K562 (cell line): ENCODE data around the gene NYNRIN. TPM values are rescaled to one million over a fixed set of nuclear protein-coding genes. Genes with fewer than 3 reads are reported as not detected.
A peak's percentile ranks its signal among the peaks of the same experiment; 100 is the strongest.

ENCODE experiments used
- MXI1 ChIP-seq: IDR thresholded peaks from 2 replicates; pipeline ENCODE4 v1.6.1; 2011; ENCODE audit warnings: low read depth, mild to moderate bottlenecking, improper control_type of control experiment, low read length
- MYC ChIP-seq, 2 experiments: fragments of 250-450 bp in 1 of 2; sonication (Bioruptor Pico) in 1 of 2; IDR thresholded peaks; 2 replicates each; pipeline versions ENCODE4 v1.5.1 to v1.6.1; 2012 to 2021; ENCODE audit warnings: low read depth in 2 of 2, borderline replicate concordance in 1 of 2, improper control_type of control experiment in 1 of 2, low read length in 1 of 2, mild to moderate bottlenecking in 1 of 2, moderate library complexity in 1 of 2
- NCOR1 ChIP-seq: fragments of 450-650 bp; IDR thresholded peaks from 2 replicates; pipeline ENCODE4 v1.6.1; 2016; ENCODE audit warnings: mild to moderate bottlenecking, moderate library complexity
- NONO ChIP-seq, 2 experiments: fragments of 200-400 bp in 1 of 2; fragments of 450-650 bp in 1 of 2; formaldehyde crosslinking in 1 of 2; IDR thresholded peaks; 2 replicates each; pipeline ENCODE4 v1.6.1; 2017; ENCODE audit warnings: low read depth in 2 of 2, mild to moderate bottlenecking in 2 of 2, moderate library complexity in 2 of 2, low read length in 1 of 2
- NUFIP1 ChIP-seq: fragments of 450-650 bp; IDR thresholded peaks from 2 replicates; pipeline ENCODE4 v1.6.1; 2018; ENCODE audit not compliant: partially characterized antibody
- OTX1 ChIP-seq: fragments of 450-650 bp; formaldehyde crosslinking; IDR thresholded peaks from 2 replicates; pipeline ENCODE4 v1.4.0; 2022; ENCODE audit warnings: mild to moderate bottlenecking
- PHF20 ChIP-seq: fragments of 450-650 bp; IDR thresholded peaks from 2 replicates; pipeline ENCODE4 v1.6.1; 2018; ENCODE audit not compliant: partially characterized antibody
- RBFOX2 ChIP-seq: fragments of 200-400 bp; formaldehyde crosslinking; IDR thresholded peaks from 2 replicates; pipeline ENCODE4 v1.6.1; 2017; ENCODE audit warnings: low read depth, mild to moderate bottlenecking, low read length, moderate library complexity
- REST ChIP-seq, 2 experiments: fragments of 450-650 bp; formaldehyde crosslinking in 1 of 2; IDR thresholded peaks; 2 replicates each; pipeline versions ENCODE4 v1.4.0 to v1.6.1; 2014 to 2020; ENCODE audit warnings: mild to moderate bottlenecking in 2 of 2, borderline replicate concordance in 1 of 2, low read depth in 1 of 2
- TFAP4 ChIP-seq: sonication (generic); formaldehyde crosslinking; IDR thresholded peaks from 2 replicates; pipeline ENCODE4 v1.8.0; 2022; ENCODE audit warnings: missing genetic modification reagents, mild to moderate bottlenecking, moderate library complexity, borderline replicate concordance
- UBTF ChIP-seq, 2 experiments: IDR thresholded peaks; 2 replicates each; pipeline ENCODE4 v1.6.1; 2012; ENCODE audit warnings: improper control_type of control experiment in 2 of 2, low read depth in 2 of 2, low read length in 2 of 2, borderline replicate concordance in 1 of 2
- ZNF175 ChIP-seq: fragments of 200-800 bp; sonication (Bioruptor generic); IDR thresholded peaks from 2 replicates; pipeline ENCODE4 v1.6.1; 2016; ENCODE audit warnings: low read depth, mild to moderate bottlenecking, missing genetic modification characterization, missing compliant biosample characterization
- ZNF668 ChIP-seq: fragments of 250-450 bp; sonication (Bioruptor Pico); IDR thresholded peaks from 2 replicates; pipeline ENCODE4 v1.8.0; 2022; ENCODE audit warnings: mild to moderate bottlenecking, inconsistent platforms
- ZNF766 ChIP-seq: fragments of 200-800 bp; sonication (Bioruptor generic); conservative IDR thresholded peaks from 2 replicates; pipeline ENCODE4 v1.6.1; 2016; ENCODE audit warnings: missing genetic modification characterization, missing compliant biosample characterization
- ZNF778 ChIP-seq: fragments of 450-650 bp; formaldehyde crosslinking; IDR thresholded peaks from 2 replicates; pipeline ENCODE4 v1.4.0; 2020; ENCODE audit warnings: mild to moderate bottlenecking, moderate library complexity
- polyA plus RNA-seq, 8 experiments: library from polyadenylated mRNA; depleted of rRNA in 4 of 8; stranded (reverse) in 5 of 8; unstranded in 3 of 8; fragments of >200 nt; fragmentation: Nextera tagmentation in 2 of 8; fragmentation: Illumina TruSeq in 1 of 8; extraction: Ambion mirVana in 2 of 8; extraction: Trizol in 1 of 8; gene quantifications; 2 replicates each; pipeline versions ENCODE4 v1.2.1 to v1.2.3, GENCODE V29; 2011 to 2014; ENCODE audit warnings: inconsistent platforms in 1 of 8, missing spikeins in 1 of 8
- total RNA-seq, 7 experiments: library from RNA; depleted of rRNA in 6 of 7; stranded (reverse); fragments of >200 nt in 6 of 7; fragmentation: Illumina TruSeq in 2 of 7; extraction: Trizol in 2 of 7; gene quantifications; 2 replicates each; pipeline versions ENCODE4 v1.2.1 to v1.2.3, GENCODE V29; 2011 to 2021; ENCODE audit warnings: low replicate concordance in 1 of 7

The NYNRIN gene
- total and polyA plus RNA-seq, 9 of the 15 experiments (the other 6 are each of a cell fraction or from before 2014, with no cell fraction given), result 0.04 to 1.2 (median 0.28) TPM

- TF ChIP-seq ZNF175 (CRISPR knock-in tag) (no peak), MXI1 (no peak), OTX1 (CRISPR knock-in tag) (no peak), ZNF668 (no peak), ZNF766 (CRISPR knock-in tag) (no peak), NCOR1 (peak; percentile 38; the same call in 1 of the 2 replicates), ZNF778 (CRISPR knock-in tag) (no peak), RBFOX2 (peak; percentile 95), PHF20 (peak; percentile 41), REST (IDR thresholded peaks at IDR 0.05; ENCODE audit: borderline replicate concordance) (no peak), REST (CRISPR knock-in tag; IDR thresholded peaks at IDR 0.05; ENCODE audit: low read depth) (peak; percentile 32; the same call in 1 of the 2 replicates), NONO (IDR thresholded peaks at IDR 0.05; ENCODE audit: low read depth in 2 of 2, low read length in 1 of 2) (peak; percentile 49 to 63; a peak in 2 of 4 replicates), NUFIP1 (no peak), TFAP4 (CRISPR knock-in tag) (peak; percentile 39; the same call in 1 of the 2 replicates), MYC (IDR thresholded peaks at IDR 0.05; ENCODE audit: low read depth, low read length) (peak; percentile 51), MYC (CRISPR knock-in tag; IDR thresholded peaks at IDR 0.05; ENCODE audit: borderline replicate concordance, low read depth) (no peak), UBTF (IDR thresholded peaks at IDR 0.05; ENCODE audit: borderline replicate concordance in 1 of 2, low read depth in 2 of 2, low read length in 2 of 2) (peak in 1 of 2 experiments; percentile 86; a peak in 2 of 4 replicates)
Observed at GRCh38 chr14:24429395-24430142, 30.8 kb downstream of the NYNRIN start, which contains the start of the genes CBLN3 and KHNYN (continued).
